GM12865 (cell line): ENCODE measurements around the gene SEC14L1.
"Not testable (repeated sequence)": the region's sequence is repeated elsewhere in the genome, so short reads cannot be mapped to it uniquely, and the experiment has no call there.

ENCODE experiments used
- DNase-seq: peaks from one replicate; pipeline ENCODE4 v3.0.0; 2010; ENCODE audit warnings: low read depth
- H3K4me3 ChIP-seq: 2 replicates; pipeline ENCODE4 v1.5.1; 2011; ENCODE audit warnings: mild to moderate bottlenecking, low read depth, low read length, control low read depth
- TF ChIP-seq, protein P1 (sequence below): IDR thresholded peaks from 2 replicates; pipeline ENCODE4 v1.5.1; 2011; ENCODE audit warnings: low read length, control low read depth, low read depth, inconsistent platforms; ENCODE audit not compliant: insufficient read depth; ENCODE audit errors: missing control alignments

SEC14L1 gene

DNA sequence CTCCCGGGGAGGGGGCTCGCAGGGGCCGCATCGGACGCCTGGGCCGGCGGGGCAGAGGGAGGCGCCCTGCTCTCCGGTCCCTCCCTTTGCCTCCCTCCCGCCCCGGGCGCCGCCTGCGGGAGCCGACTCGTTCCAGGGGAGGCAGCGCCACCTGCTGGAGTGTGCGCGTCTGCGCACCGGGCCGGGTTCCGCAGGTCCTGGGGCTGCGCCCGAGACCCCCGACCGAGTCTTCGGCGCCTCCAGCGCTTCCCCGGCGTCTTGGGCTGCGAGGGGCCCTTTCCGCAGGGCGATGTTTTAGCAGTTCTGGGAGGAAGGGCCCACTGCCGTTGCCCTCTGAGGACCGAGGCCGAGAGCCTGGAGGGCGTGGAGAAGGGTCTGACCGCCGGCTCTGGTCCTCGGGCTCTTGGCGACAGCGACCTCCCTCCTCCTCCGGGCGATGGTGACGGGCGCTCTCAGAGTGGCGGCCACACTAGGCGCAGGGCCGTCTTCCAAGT, 106.3 kb downstream of the SEC14L1 start:
- DNase-seq = peak; percentile 90
- peak overlapping the region; percentile 56 for H3K4me3 ChIP-seq
- TF ChIP-seq, protein P1, sequence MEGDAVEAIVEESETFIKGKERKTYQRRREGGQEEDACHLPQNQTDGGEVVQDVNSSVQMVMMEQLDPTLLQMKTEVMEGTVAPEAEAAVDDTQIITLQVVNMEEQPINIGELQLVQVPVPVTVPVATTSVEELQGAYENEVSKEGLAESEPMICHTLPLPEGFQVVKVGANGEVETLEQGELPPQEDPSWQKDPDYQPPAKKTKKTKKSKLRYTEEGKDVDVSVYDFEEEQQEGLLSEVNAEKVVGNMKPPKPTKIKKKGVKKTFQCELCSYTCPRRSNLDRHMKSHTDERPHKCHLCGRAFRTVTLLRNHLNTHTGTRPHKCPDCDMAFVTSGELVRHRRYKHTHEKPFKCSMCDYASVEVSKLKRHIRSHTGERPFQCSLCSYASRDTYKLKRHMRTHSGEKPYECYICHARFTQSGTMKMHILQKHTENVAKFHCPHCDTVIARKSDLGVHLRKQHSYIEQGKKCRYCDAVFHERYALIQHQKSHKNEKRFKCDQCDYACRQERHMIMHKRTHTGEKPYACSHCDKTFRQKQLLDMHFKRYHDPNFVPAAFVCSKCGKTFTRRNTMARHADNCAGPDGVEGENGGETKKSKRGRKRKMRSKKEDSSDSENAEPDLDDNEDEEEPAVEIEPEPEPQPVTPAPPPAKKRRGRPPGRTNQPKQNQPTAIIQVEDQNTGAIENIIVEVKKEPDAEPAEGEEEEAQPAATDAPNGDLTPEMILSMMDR = peak; percentile 92

DNA sequence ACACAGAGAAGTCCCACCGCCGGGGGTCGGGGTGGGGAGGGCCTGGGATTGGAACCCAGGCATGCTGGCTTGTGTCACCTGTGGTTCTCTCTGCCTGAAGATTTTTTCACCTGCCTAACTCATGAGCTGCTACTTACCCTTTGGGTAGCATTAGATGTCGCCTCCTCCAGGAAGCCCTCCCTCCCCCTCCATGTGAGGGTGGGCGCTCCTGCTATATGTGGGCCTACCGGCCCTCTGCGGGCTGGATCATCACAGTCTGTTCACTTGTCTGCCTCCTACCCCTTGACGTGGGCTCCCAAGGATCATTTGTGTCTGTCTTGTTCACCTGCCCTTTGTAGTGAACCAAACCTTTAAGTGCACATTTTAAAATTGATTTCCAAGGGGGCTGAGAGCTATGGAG, 106.8 kb downstream of the SEC14L1 start:
- no peak for DNase-seq
- H3K4me3 ChIP-seq = no peak overlapping the region
- TF ChIP-seq, protein P1 = no peak

DNA sequence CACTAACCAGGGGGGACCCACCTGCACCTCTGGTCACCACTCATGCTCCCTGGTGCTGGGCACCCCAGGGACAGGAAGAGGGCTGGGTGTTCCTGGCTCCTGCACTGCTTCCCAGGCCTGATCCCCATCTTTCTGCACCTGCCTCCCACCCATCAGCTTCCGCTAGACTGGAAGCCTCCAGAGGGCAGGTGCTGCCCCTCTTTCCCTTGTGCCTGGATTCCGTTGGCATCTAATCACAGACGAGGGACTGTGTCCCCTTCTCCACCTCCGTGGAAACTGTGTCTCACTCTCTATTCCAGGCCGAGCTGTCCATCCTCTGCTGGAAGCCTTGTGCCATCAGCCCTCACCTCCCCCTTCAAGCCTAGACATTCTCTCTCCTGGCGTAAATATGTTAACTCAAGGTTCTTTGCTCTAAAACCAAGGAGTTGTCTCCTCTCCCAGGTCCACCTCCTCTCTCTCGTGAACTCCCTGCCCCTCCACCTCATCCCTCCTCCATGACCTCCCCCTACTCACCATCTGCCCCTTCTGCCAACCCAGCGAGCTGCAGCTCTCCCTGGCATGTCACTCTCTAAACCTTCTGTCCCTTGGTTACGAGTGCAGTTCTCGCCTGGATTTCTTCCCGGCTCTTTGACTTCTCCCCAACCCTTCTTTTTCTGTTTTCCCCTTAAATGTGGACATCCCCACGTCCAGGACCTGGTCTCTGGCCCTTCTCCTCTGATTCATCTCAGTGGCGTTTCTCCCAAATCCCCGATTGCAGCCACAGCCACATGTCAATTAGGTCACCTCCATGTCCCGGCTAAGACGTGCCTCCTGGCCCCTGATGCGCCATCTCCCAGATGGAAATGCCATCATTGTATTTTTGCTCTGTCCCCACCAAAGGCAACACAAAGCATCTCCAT, 107.7 kb downstream of the SEC14L1 start:
- TF ChIP-seq, protein P1 = no peak
- H3K4me3 ChIP-seq = no peak overlapping the region
- DNase-seq = no peak

DNA sequence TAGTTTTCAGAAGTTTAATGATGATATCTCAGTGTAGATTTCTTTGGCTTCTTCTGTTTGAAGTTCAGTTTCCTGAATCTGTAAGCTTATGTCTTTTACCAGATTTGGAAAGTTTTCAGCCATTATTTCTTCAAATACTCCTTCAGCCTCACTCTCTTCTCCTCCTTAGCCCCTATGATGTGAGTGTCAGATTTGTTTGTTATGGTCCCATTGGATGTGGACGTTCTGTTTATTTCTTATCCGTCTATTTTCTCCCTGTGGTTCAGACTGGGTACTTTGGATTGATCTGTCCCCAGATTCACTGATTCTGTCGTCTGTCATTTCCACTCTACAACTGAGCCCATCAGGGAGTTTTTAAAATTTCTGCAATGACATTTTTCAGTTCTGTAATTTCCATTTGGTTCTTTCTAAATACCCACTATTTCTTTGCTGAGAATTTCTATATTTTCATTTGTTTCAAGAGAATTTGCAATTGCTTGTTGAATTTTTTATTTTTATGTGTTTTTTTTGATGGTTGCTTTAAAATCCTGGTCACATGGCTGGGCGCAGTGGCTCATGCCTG, 110.9 kb downstream of the SEC14L1 start:
- TF ChIP-seq, protein P1 = no peak
- no peak for DNase-seq

DNA sequence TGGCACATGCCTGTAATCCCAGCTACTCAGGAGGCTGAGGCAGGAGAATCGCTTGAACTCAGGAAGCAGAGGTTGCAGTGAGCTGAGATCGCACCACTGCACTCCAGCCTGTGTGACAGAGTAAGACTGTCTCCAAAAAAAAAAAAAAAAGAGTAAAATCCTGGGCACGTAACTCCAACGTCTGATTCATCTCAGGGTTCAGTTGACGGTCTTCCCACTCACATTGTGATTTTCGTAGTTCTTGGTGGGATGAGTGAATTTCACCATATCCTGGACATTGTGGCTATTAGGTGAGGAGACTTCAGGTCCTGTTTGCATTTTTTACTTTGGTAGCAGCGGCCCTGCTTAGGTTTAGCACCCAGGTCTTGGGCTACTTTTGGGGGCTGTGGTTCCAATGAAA, 111.5 kb downstream of the SEC14L1 start:
- DNase-seq, H3K4me3 ChIP-seq: not testable (repeated sequence)

More for the DNA sequence above, 110.9 kb downstream of the SEC14L1 start:
- H3K4me3 ChIP-seq = no peak overlapping the region

DNA sequence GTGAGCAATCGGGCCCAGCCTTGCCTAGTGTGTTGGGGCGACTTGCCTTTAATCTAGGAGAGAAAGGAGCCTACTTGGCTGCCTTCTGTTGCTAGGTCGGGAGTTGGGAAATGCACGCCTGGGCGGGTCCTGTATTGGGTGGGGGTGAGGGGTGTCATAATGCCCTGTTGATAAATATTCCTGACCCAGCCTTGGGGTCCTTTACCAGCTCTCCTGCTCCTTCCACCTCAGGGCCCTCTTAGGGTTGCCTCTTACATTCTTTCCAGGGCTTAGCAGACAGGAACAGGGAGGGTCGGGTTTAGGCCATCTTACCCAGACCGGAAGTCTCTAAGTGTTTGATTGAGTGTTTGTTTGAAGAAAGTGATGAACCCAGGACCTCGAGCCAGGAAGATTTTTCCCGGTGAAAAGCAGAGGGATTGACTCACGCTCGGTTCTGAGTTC, 112.9 kb downstream of the SEC14L1 start:
- DNase-seq = no peak
- H3K4me3 ChIP-seq = no peak overlapping the region
- TF ChIP-seq, protein P1 = no peak
